ENCODE data around the gene GRPEL1.
A peak's percentile ranks its signal among the peaks of the same experiment; 100 is the strongest.
"Not testable (repeated sequence)": the region's sequence is repeated elsewhere in the genome, so short reads cannot be mapped to it uniquely, and the experiment has no call there.

Gene GRPEL1

GRCh38 chr4:7092026-7092425 is 24.2 kb upstream of the GRPEL1 start:
- no peak for DNase-seq (ENCODE audit: low spot score)

GRCh38 chr4:7089213-7089986 is 21.5 kb upstream of the GRPEL1 start:
- no peak for DNase-seq (ENCODE audit: low spot score)

- DNase-seq (ENCODE audit: low spot score): no peak
These were observed 19.2 kb upstream of the GRPEL1 start for GRCh38 chr4:7087036-7087435.

GRCh38 chr4:7086384-7086783 is 18.5 kb upstream of the GRPEL1 start:
- DNase-seq (ENCODE audit: low spot score): no peak

GRCh38 chr4:7084564-7084961 is 16.7 kb upstream of the GRPEL1 start:
- DNase-seq (ENCODE audit: low spot score): not testable (repeated sequence)

GRCh38 chr4:7083597-7084563 is 16.0 kb upstream of the GRPEL1 start:
- no peak for DNase-seq (ENCODE audit: low spot score)

- not testable (repeated sequence) for DNase-seq (ENCODE audit: low spot score)
These were observed 12.0 kb upstream of the GRPEL1 start for GRCh38 chr4:7079909-7080308.

- DNase-seq (ENCODE audit: low spot score): not testable (repeated sequence)
These were observed 11.6 kb upstream of the GRPEL1 start for GRCh38 chr4:7079483-7079882.

GRCh38 chr4:7078025-7078424 is 10.2 kb upstream of the GRPEL1 start:
- no peak for DNase-seq (ENCODE audit: low spot score)

- DNase-seq (ENCODE audit: low spot score): no peak
These were observed 9.5 kb upstream of the GRPEL1 start for GRCh38 chr4:7077371-7077770.

- no peak for DNase-seq (ENCODE audit: low spot score)
These were observed 8.8 kb upstream of the GRPEL1 start for GRCh38 chr4:7076696-7077082.

GRCh38 chr4:7075962-7076695 is 8.3 kb upstream of the GRPEL1 start:
- no peak for DNase-seq (ENCODE audit: low spot score)

GRCh38 chr4:7074426-7074825 is 6.6 kb upstream of the GRPEL1 start:
- DNase-seq (ENCODE audit: low spot score): no peak

GRCh38 chr4:7073526-7074390 is 5.9 kb upstream of the GRPEL1 start:
- no peak for DNase-seq (ENCODE audit: low spot score)

GRCh38 chr4:7073059-7073458 is 5.2 kb upstream of the GRPEL1 start:
- no peak for DNase-seq (ENCODE audit: low spot score)

- DNase-seq (ENCODE audit: low spot score): peak; percentile 81
These were observed 3.1 kb upstream of the GRPEL1 start for GRCh38 chr4:7070729-7071511.

- no peak for DNase-seq (ENCODE audit: low spot score)
These were observed 1.0 kb upstream of the GRPEL1 start for GRCh38 chr4:7068883-7069282.

- peak; percentile 100 for DNase-seq (ENCODE audit: low spot score)
These were observed 497 bp upstream of the GRPEL1 start for GRCh38 chr4:7068279-7068842.

GRCh38 chr4:7067126-7067451 is 775 bp downstream of the GRPEL1 start:
- DNase-seq (ENCODE audit: low spot score): no peak

GRCh38 chr4:7066493-7066892 is 1.4 kb downstream of the GRPEL1 start:
- no peak for DNase-seq (ENCODE audit: low spot score)
